K562 (cell line): ENCODE data around the gene RGS19. TPM values are rescaled to one million over a fixed set of nuclear protein-coding genes. Genes with fewer than 3 reads are reported as not detected.

Experiments
- CTBP1 ChIP-seq: fragments of 450-650 bp; IDR thresholded peaks from 2 replicates; pipeline ENCODE4 v1.6.1; 2016; ENCODE audit warnings: borderline replicate concordance
- CXXC5 ChIP-seq: fragments of 250-450 bp; sonication (Bioruptor Pico); IDR thresholded peaks from 2 replicates; pipeline ENCODE4 v1.8.0; 2022; ENCODE audit warnings: inconsistent platforms, mild to moderate bottlenecking, moderate library complexity
- ESRRA ChIP-seq: fragments of 450-650 bp; IDR thresholded peaks from 2 replicates; pipeline ENCODE4 v1.6.1; 2014; ENCODE audit warnings: low read depth, mild to moderate bottlenecking, moderate library complexity, borderline replicate concordance
- KLF10 ChIP-seq: fragments of 250-450 bp; sonication (Bioruptor Pico); IDR thresholded peaks from 2 replicates; pipeline ENCODE4 v1.6.1; 2021; ENCODE audit warnings: matching md5 sums
- MCM3 ChIP-seq: fragments of 450-650 bp; IDR thresholded peaks from 2 replicates; pipeline ENCODE4 v1.6.1; 2016
- NFE2 ChIP-seq: IDR thresholded peaks from 2 replicates; pipeline ENCODE4 v1.6.1; 2014; ENCODE audit warnings: antibody characterized with exemption, low read depth
- NRF1 ChIP-seq, 2 experiments: fragments of 450-650 bp; IDR thresholded peaks in 1 of 2; conservative IDR thresholded peaks in 1 of 2; 2 replicates each; pipeline ENCODE4 v1.6.1; 2014; ENCODE audit warnings: mild to moderate bottlenecking in 2 of 2
- PHB2 ChIP-seq: fragments of 450-650 bp; IDR thresholded peaks from 2 replicates; pipeline ENCODE4 v1.6.1; 2017; ENCODE audit warnings: low read depth
- POLR2AphosphoS5 ChIP-seq: IDR thresholded peaks from 2 replicates; pipeline ENCODE4 v1.6.1; 2011; ENCODE audit warnings: mild to moderate bottlenecking, low read depth, low read length, moderate library complexity; ENCODE audit not compliant: control insufficient read depth, insufficient read depth
- POLR3G ChIP-seq: IDR thresholded peaks from 2 replicates; pipeline ENCODE4 v1.6.1; 2011; ENCODE audit not compliant: insufficient read length, insufficient replicate concordance; ENCODE audit errors: extremely low read depth
- PYGO2 ChIP-seq: fragments of 450-650 bp; IDR thresholded peaks from 2 replicates; pipeline ENCODE4 v1.6.1; 2016; ENCODE audit warnings: mild to moderate bottlenecking, missing genetic modification characterization, moderate library complexity, missing compliant biosample characterization
- RAD21 ChIP-seq, 2 experiments: fragments of 250-450 bp in 1 of 2; fragments of 450-650 bp in 1 of 2; sonication (Bioruptor Pico) in 1 of 2; formaldehyde crosslinking in 1 of 2; IDR thresholded peaks in 1 of 2; conservative IDR thresholded peaks in 1 of 2; 2 replicates each; pipeline versions ENCODE4 v1.4.0 to v1.8.0; 2020 to 2022; ENCODE audit warnings: mild to moderate bottlenecking in 2 of 2, moderate library complexity in 1 of 2
- SMARCC2 ChIP-seq: fragments of 450-650 bp; IDR thresholded peaks from 2 replicates; pipeline ENCODE4 v1.6.1; 2017; ENCODE audit warnings: antibody characterized with exemption, moderate library complexity, mild to moderate bottlenecking, low read depth
- ZC3H8 ChIP-seq: fragments of 450-650 bp; IDR thresholded peaks from 2 replicates; pipeline ENCODE4 v1.6.1; 2017
- ZNF146 ChIP-seq: IDR thresholded peaks from one replicate; pipeline ENCODE4 v1.6.1; 2018; ENCODE audit warnings: missing compliant biosample characterization; ENCODE audit not compliant: unreplicated experiment
- ZNF707 ChIP-seq: fragments of 250-450 bp; sonication (Bioruptor Pico); conservative IDR thresholded peaks from 2 replicates; pipeline ENCODE4 v1.8.0; 2022; ENCODE audit warnings: inconsistent platforms, mild to moderate bottlenecking, moderate library complexity
- ZNF717 ChIP-seq: fragments of 250-450 bp; sonication (Bioruptor Pico); IDR thresholded peaks from 2 replicates; pipeline ENCODE4 v1.5.0; 2021
- polyA plus RNA-seq, 8 experiments: library from polyadenylated mRNA; depleted of rRNA in 4 of 8; stranded (reverse) in 5 of 8; unstranded in 3 of 8; fragments of >200 nt; fragmentation: Nextera tagmentation in 2 of 8; fragmentation: Illumina TruSeq in 1 of 8; extraction: Ambion mirVana in 2 of 8; extraction: Trizol in 1 of 8; gene quantifications; 2 replicates each; pipeline versions ENCODE4 v1.2.1 to v1.2.3, GENCODE V29; 2011 to 2014; ENCODE audit warnings: inconsistent platforms in 1 of 8, missing spikeins in 1 of 8
- total RNA-seq, 7 experiments: library from RNA; depleted of rRNA in 6 of 7; stranded (reverse); fragments of >200 nt in 6 of 7; fragmentation: Illumina TruSeq in 2 of 7; extraction: Trizol in 2 of 7; gene quantifications; 2 replicates each; pipeline versions ENCODE4 v1.2.1 to v1.2.3, GENCODE V29; 2011 to 2021; ENCODE audit warnings: low replicate concordance in 1 of 7
- TF ChIP-seq, protein P1 (sequence below): fragments of 250-450 bp; sonication (Bioruptor Pico); IDR thresholded peaks from 2 replicates; pipeline ENCODE4 v1.4.0; 2020; ENCODE audit warnings: mild to moderate bottlenecking, moderate library complexity, borderline replicate concordance
- TF ChIP-seq, protein P2 (sequence below): sonication (generic); formaldehyde crosslinking; IDR thresholded peaks from 2 replicates; pipeline ENCODE4 v1.8.1; 2023; ENCODE audit warnings: mild to moderate bottlenecking, missing genetic modification reagents
- TF ChIP-seq, protein P3 (sequence below): IDR thresholded peaks from 3 replicates; pipeline ENCODE4 v1.6.1; 2011; ENCODE audit warnings: borderline replicate concordance, mild to moderate bottlenecking, moderate library complexity; ENCODE audit not compliant: insufficient read length; ENCODE audit errors: extremely low read depth
- TF ChIP-seq, protein P4 (sequence below): sonication (generic); formaldehyde crosslinking; IDR thresholded peaks from 2 replicates; pipeline ENCODE4 v1.8.0; 2022; ENCODE audit warnings: mild to moderate bottlenecking, missing genetic modification reagents

The RGS19 gene
- total and polyA plus RNA-seq, 9 of the 15 experiments (the other 6 are each of a cell fraction or from before 2014, with no cell fraction given), result 0.41 to 23.7 (median 14.6) TPM

DNA sequence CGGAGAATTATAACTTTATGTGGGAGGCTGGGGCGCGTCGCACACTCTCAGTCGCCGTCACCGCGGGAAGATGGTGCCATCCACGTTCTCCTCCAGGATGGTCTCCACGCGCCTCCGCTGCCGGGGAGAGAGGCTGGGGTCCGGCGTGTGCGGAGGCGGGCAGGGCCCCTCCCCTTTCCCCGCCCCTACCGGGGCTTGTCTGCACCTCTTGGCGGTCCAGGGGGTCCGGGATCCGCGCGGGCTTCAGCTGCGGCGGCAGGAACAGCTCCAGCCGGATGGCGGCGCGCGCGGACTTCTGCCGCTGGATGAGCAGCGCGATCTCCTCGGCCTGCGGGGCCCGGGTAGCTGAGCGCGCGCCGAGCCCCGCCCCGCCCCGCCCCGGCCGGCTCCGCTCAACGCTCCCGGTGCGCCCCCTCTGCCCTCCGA, 4.1 kb upstream of the RGS19 start (continued):
- TF ChIP-seq, protein P1, sequence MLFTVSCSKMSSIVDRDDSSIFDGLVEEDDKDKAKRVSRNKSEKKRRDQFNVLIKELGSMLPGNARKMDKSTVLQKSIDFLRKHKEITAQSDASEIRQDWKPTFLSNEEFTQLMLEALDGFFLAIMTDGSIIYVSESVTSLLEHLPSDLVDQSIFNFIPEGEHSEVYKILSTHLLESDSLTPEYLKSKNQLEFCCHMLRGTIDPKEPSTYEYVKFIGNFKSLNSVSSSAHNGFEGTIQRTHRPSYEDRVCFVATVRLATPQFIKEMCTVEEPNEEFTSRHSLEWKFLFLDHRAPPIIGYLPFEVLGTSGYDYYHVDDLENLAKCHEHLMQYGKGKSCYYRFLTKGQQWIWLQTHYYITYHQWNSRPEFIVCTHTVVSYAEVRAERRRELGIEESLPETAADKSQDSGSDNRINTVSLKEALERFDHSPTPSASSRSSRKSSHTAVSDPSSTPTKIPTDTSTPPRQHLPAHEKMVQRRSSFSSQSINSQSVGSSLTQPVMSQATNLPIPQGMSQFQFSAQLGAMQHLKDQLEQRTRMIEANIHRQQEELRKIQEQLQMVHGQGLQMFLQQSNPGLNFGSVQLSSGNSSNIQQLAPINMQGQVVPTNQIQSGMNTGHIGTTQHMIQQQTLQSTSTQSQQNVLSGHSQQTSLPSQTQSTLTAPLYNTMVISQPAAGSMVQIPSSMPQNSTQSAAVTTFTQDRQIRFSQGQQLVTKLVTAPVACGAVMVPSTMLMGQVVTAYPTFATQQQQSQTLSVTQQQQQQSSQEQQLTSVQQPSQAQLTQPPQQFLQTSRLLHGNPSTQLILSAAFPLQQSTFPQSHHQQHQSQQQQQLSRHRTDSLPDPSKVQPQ (CRISPR knock-in tag), result no peak
- no peak for TF ChIP-seq ZNF717 (CRISPR knock-in tag)
- TF ChIP-seq SMARCC2, result no peak
- TF ChIP-seq ZNF146 (CRISPR knock-in tag), result no peak
- TF ChIP-seq POLR2AphosphoS5, result no peak
- TF ChIP-seq CTBP1, result peak; percentile 75
- TF ChIP-seq MCM3, result no peak
- TF ChIP-seq RAD21 (CRISPR knock-in tag; conservative IDR thresholded peaks at IDR 0.05 in 1 of 2, IDR thresholded peaks at IDR 0.05 in 1 of 2), result peak; percentile 64 to 76
- TF ChIP-seq POLR3G, result no peak
- TF ChIP-seq ZC3H8, result no peak
- TF ChIP-seq ZNF707 (CRISPR knock-in tag), result no peak
- TF ChIP-seq PHB2, result no peak
- TF ChIP-seq NRF1 (conservative IDR thresholded peaks at IDR 0.05 in 1 of 2, IDR thresholded peaks at IDR 0.05 in 1 of 2), result peak; percentile 21 to 29; a peak in 2 of 4 replicates
- TF ChIP-seq, protein P2, sequence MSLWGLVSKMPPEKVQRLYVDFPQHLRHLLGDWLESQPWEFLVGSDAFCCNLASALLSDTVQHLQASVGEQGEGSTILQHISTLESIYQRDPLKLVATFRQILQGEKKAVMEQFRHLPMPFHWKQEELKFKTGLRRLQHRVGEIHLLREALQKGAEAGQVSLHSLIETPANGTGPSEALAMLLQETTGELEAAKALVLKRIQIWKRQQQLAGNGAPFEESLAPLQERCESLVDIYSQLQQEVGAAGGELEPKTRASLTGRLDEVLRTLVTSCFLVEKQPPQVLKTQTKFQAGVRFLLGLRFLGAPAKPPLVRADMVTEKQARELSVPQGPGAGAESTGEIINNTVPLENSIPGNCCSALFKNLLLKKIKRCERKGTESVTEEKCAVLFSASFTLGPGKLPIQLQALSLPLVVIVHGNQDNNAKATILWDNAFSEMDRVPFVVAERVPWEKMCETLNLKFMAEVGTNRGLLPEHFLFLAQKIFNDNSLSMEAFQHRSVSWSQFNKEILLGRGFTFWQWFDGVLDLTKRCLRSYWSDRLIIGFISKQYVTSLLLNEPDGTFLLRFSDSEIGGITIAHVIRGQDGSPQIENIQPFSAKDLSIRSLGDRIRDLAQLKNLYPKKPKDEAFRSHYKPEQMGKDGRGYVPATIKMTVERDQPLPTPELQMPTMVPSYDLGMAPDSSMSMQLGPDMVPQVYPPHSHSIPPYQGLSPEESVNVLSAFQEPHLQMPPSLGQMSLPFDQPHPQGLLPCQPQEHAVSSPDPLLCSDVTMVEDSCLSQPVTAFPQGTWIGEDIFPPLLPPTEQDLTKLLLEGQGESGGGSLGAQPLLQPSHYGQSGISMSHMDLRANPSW, result no peak
- TF ChIP-seq KLF10, result no peak
- TF ChIP-seq, protein P3, sequence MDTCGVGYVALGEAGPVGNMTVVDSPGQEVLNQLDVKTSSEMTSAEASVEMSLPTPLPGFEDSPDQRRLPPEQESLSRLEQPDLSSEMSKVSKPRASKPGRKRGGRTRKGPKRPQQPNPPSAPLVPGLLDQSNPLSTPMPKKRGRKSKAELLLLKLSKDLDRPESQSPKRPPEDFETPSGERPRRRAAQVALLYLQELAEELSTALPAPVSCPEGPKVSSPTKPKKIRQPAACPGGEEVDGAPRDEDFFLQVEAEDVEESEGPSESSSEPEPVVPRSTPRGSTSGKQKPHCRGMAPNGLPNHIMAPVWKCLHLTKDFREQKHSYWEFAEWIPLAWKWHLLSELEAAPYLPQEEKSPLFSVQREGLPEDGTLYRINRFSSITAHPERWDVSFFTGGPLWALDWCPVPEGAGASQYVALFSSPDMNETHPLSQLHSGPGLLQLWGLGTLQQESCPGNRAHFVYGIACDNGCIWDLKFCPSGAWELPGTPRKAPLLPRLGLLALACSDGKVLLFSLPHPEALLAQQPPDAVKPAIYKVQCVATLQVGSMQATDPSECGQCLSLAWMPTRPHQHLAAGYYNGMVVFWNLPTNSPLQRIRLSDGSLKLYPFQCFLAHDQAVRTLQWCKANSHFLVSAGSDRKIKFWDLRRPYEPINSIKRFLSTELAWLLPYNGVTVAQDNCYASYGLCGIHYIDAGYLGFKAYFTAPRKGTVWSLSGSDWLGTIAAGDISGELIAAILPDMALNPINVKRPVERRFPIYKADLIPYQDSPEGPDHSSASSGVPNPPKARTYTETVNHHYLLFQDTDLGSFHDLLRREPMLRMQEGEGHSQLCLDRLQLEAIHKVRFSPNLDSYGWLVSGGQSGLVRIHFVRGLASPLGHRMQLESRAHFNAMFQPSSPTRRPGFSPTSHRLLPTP, result no peak
- no peak for TF ChIP-seq NFE2
- TF ChIP-seq ESRRA, result no peak
- TF ChIP-seq PYGO2 (tag), result no peak
- peak; percentile 66 for TF ChIP-seq CXXC5 (CRISPR knock-in tag)
- TF ChIP-seq, protein P4, sequence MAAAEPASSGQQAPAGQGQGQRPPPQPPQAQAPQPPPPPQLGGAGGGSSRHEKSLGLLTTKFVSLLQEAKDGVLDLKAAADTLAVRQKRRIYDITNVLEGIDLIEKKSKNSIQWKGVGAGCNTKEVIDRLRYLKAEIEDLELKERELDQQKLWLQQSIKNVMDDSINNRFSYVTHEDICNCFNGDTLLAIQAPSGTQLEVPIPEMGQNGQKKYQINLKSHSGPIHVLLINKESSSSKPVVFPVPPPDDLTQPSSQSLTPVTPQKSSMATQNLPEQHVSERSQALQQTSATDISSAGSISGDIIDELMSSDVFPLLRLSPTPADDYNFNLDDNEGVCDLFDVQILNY (CRISPR knock-in tag), result no peak
